Choroid plexus epithelial cell (primary cell): ENCODE measurements around the gene AGXT.

Experiments used
- DNase-seq: peaks from one replicate; pipeline ENCODE4 v3.0.0-alpha.2; 2010; ENCODE audit warnings: low read depth
- H3K4me3 ChIP-seq: 2 replicates; pipeline ENCODE4 v1.5.1; 2011; ENCODE audit warnings: low read depth, mild to moderate bottlenecking, control low read depth, low read length, moderate library complexity
- CTCF ChIP-seq: conservative IDR thresholded peaks from 2 replicates; pipeline ENCODE4 v1.5.1; 2011; ENCODE audit warnings: low read depth, mild to moderate bottlenecking, control low read depth, inconsistent platforms, low read length, moderate library complexity

Gene AGXT

GRCh38 chr2:240884745-240885144 lies 16.1 kb downstream of the AGXT start:
- no peak for TF ChIP-seq CTCF
- no peak for DNase-seq
- no peak overlapping the region for H3K4me3 ChIP-seq

- no peak overlapping the region for H3K4me3 ChIP-seq
- DNase-seq = no peak
- no peak for TF ChIP-seq CTCF
These were observed 16.9 kb downstream of the AGXT start for GRCh38 chr2:240885566-240885965.

GRCh38 chr2:240886023-240886565 lies 17.5 kb downstream of the AGXT start:
- no peak overlapping the region for H3K4me3 ChIP-seq
- DNase-seq = no peak
- no peak for TF ChIP-seq CTCF

- TF ChIP-seq CTCF = no peak
- DNase-seq = no peak
- H3K4me3 ChIP-seq = no peak overlapping the region
These were observed 18.3 kb downstream of the AGXT start for GRCh38 chr2:240886678-240887609.

- no peak for DNase-seq
- H3K4me3 ChIP-seq = no peak overlapping the region
- TF ChIP-seq CTCF = no peak
These were observed 19.0 kb downstream of the AGXT start for GRCh38 chr2:240887631-240888030.

GRCh38 chr2:240888130-240888889 lies 19.7 kb downstream of the AGXT start:
- no peak overlapping the region for H3K4me3 ChIP-seq
- no peak for DNase-seq
- no peak for TF ChIP-seq CTCF
